A673 (cell line): Measurements from ENCODE around the gene SLC19A1. TPM values are rescaled to one million over a fixed set of nuclear protein-coding genes. Genes with fewer than 3 reads are reported as not detected.

Experiments
- BruUV-seq: library from RNA; stranded (reverse); fragments of 400-500 nt; replicated peaks from 2 replicates; lab custom pipeline; 2021; lab: Mats Ljungman, UMichigan
- CTCF ChIA-PET: fragments of 300-600 bp; sonication (Branson Sonifier 250); formaldehyde crosslinking; loops from one replicate; lab custom pipeline; 2022; ENCODE audit warnings: antibody characterized with exemption; lab: Charles Lee
- POLR2A ChIA-PET: fragments of 300-600 bp; sonication (Branson Sonifier 250); formaldehyde crosslinking; loops from one replicate; lab custom pipeline; 2022; ENCODE audit warnings: antibody characterized with exemption; ENCODE audit not compliant: low non-redundant PET; lab: Charles Lee
- DNase-seq: peaks from one replicate; pipeline ENCODE4 v3.0.0-alpha.2; 2015; ENCODE audit warnings: low spot score
- H3K27ac ChIP-seq: fragments of 200-600 bp; sonication (generic); 2 replicates; pipeline ENCODE4 v1.5.1; 2016; ENCODE audit warnings: mixed run types, low read depth, mild to moderate bottlenecking, mixed read lengths, antibody characterized with exemption, low read length; ENCODE audit not compliant: poor library complexity, severe bottlenecking
- H3K27me3 ChIP-seq: fragments of 200-600 bp; sonication (generic); replicated peaks from 2 replicates; pipeline ENCODE4 v1.6.1; 2017; ENCODE audit warnings: mixed run types, low read depth, mild to moderate bottlenecking, mixed read lengths, antibody characterized with exemption, low read length; ENCODE audit not compliant: insufficient read depth, poor library complexity
- H3K36me3 ChIP-seq: fragments of 200-600 bp; sonication (generic); 2 replicates; pipeline ENCODE4 v1.6.1; 2016; ENCODE audit warnings: mixed run types, mild to moderate bottlenecking, mixed read lengths, antibody characterized with exemption, low read length; ENCODE audit not compliant: insufficient read depth, poor library complexity, severe bottlenecking
- H3K4me1 ChIP-seq: fragments of 200-600 bp; sonication (generic); 2 replicates; pipeline ENCODE4 v1.6.1; 2017; ENCODE audit warnings: mixed run types, mild to moderate bottlenecking, mixed read lengths, antibody characterized with exemption, low read length; ENCODE audit not compliant: insufficient read depth, poor library complexity, severe bottlenecking
- H3K4me3 ChIP-seq: fragments of 200-600 bp; sonication (generic); 2 replicates; pipeline ENCODE4 v1.5.1; 2016; ENCODE audit warnings: low read depth, mixed run types, mild to moderate bottlenecking, mixed read lengths, low read length; ENCODE audit not compliant: poor library complexity, severe bottlenecking
- H3K9me3 ChIP-seq: fragments of 200-600 bp; sonication (generic); 2 replicates; pipeline ENCODE4 v1.6.1; 2016; ENCODE audit warnings: mixed run types, low read depth, mild to moderate bottlenecking, mixed read lengths, antibody characterized with exemption, low read length; ENCODE audit not compliant: poor library complexity, severe bottlenecking
- EZH2 ChIP-seq: fragments of 200-600 bp; sonication (generic); IDR thresholded peaks from 2 replicates; pipeline ENCODE4 v1.6.1; 2017; ENCODE audit warnings: borderline replicate concordance, low read depth, mild to moderate bottlenecking, mixed read lengths, antibody characterized with exemption, low read length; ENCODE audit not compliant: poor library complexity, severe bottlenecking
- intact Hi-C: fragments of 100-400 bp; cut with micrococcal nuclease; formaldehyde crosslinking; loops from one replicate; pipeline ENCODE4 v1.10.0; 2022; ENCODE audit not compliant: unreplicated experiment
- total RNA-seq: library from RNA; stranded (reverse); gene quantifications from 2 replicates; pipeline ENCODE4 v1.2.3, GENCODE V29; 2021
- TF ChIP-seq, protein P1 (sequence below): fragments of 300-800, 200-600 bp; sonication (generic); conservative IDR thresholded peaks from 2 replicates; pipeline ENCODE4 v1.5.1; 2017; ENCODE audit warnings: low read depth, mild to moderate bottlenecking, antibody characterized with exemption, low read length, moderate library complexity, mixed read lengths

SLC19A1 gene
- total RNA-seq, 1 experiment from 2014 or later: 72.1 TPM

DNA sequence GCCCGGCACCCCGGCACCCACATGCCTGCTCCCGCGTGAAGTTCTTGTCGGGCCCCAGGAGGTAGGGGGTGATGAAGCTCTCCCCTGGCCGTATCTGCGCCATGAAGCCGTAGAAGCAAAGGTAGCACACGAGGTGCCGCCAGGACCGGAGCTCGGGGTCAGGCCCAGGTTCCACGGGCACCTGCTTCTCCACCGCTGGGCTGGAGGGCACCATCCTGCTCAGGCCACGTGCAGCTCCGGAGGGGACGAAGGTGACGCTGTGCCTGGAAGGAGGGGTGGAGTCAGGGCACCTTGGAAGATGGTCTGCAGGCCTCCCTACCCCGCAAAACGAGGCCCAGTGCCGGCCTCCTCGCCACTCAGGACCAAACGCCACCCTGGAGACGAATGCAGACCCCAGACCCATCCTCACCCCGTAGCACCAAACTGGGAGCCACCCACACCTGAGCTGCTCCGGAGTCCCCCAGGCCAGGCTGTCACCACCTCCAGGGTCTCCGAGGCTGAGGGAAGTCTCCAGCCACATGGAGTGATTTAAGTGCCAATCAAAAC lies 4.4 kb downstream of the SLC19A1 start:
- Histone ChIP-seq H3K27me3 (no peaks in the 10 kb centered on the region), H3K36me3 (peaks cover 17% of the 10 kb centered on the region), H3K4me3 (no peak overlapping the region), H3K4me1 (peaks cover 17% of the 10 kb centered on the region), H3K9me3 (no peaks in the 10 kb centered on the region), H3K27ac (no peak overlapping the region)
- BruUV-seq: no TSS peak
- intact Hi-C loops: no loop called here
- ChIA-PET CTCF (no interaction called here), POLR2A (no interaction called here)
- no peak for DNase-seq
- TF ChIP-seq, protein P1, sequence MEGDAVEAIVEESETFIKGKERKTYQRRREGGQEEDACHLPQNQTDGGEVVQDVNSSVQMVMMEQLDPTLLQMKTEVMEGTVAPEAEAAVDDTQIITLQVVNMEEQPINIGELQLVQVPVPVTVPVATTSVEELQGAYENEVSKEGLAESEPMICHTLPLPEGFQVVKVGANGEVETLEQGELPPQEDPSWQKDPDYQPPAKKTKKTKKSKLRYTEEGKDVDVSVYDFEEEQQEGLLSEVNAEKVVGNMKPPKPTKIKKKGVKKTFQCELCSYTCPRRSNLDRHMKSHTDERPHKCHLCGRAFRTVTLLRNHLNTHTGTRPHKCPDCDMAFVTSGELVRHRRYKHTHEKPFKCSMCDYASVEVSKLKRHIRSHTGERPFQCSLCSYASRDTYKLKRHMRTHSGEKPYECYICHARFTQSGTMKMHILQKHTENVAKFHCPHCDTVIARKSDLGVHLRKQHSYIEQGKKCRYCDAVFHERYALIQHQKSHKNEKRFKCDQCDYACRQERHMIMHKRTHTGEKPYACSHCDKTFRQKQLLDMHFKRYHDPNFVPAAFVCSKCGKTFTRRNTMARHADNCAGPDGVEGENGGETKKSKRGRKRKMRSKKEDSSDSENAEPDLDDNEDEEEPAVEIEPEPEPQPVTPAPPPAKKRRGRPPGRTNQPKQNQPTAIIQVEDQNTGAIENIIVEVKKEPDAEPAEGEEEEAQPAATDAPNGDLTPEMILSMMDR: no peak
- TF ChIP-seq EZH2: no peak

DNA sequence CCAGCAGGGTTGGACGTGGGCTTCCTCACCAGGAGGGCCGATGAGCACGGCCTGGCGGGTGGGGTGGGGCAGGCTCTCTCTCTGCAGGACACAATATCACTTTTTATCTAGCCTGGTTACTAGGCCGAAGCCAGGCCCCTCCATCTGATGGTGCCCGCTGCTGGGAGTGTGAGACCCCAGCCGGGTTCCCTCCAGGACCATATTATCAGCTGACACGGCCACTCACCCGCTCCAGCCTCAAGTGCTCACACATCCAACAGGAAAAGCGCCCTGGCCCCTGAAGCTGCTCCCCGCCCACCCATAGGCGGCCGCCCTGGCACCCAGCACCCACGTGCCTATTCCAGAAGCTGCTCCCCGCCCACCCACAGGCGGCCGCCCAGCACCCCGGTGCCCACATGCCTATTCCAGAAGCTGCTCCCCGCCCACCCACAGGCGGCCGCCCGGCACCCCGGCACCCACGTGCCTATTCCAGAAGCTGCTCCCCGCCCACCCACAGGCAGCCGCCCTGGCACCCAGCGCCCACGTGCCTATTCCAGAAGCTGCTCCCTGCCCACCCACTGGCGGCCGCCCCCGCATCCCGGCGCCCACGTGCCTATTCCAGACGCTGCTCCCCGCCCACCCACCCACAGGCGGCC lies 5.0 kb downstream of the SLC19A1 start:
- intact Hi-C loops: no loop called here
- Histone ChIP-seq H3K27me3 (no peaks in the 10 kb centered on the region), H3K36me3 (peaks cover 17% of the 10 kb centered on the region), H3K4me1 (peaks cover 16% of the 10 kb centered on the region), H3K4me3 (no peak overlapping the region), H3K27ac (no peak overlapping the region), H3K9me3 (no peaks in the 10 kb centered on the region)
- TF ChIP-seq, protein P1: no peak
- TF ChIP-seq EZH2: no peak
- DNase-seq: no peak
- no TSS peak for BruUV-seq
- ChIA-PET POLR2A (no interaction called here), CTCF (no interaction called here)

DNA sequence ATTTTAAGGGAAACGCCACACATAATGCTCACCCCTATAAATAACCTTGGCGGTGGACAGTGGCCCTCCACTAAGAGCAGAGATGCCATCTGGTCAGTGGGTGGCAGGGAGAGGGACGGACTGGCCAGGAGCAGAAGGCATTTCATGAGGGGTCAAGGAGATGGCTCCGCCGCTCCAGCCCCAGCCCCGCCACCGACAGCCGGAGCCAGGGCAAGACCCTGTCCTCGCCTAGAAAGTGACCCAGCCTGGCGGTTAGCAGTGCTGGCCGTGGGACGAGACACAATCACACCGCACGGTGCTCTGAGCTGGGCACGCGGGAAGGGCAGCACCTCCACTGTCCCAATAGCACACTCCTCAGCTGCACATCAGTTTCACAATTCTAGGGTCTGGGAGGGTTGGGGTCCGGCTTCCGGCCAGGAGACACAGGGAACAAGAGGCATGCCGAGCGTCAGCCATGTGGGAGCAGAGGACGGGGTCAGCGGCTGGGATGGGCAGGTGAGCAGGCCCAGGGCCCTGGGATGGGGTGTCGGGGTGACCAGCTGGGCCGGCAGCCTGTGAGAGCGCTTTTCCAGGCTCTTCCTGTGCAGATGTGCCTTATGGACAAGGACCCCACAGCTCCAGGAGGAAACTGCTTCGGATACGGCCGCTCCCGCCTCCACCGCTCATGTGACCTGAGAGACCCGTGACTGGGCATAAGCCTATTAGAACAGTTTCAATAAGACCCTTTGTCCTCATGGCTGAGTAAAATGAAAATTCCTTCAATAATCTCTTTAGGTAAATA lies 5.7 kb downstream of the SLC19A1 start:
- no peak for DNase-seq
- POLR2A ChIA-PET: no interaction called here

More for the DNA sequence above, 5.7 kb downstream of the SLC19A1 start:
- Histone ChIP-seq H3K27ac (no peak overlapping the region), H3K27me3 (no peaks in the 10 kb centered on the region), H3K36me3 (peaks cover 17% of the 10 kb centered on the region), H3K9me3 (no peaks in the 10 kb centered on the region), H3K4me1 (peaks cover 15% of the 10 kb centered on the region), H3K4me3 (no peak overlapping the region)
- TF ChIP-seq, protein P1: no peak
- TF ChIP-seq EZH2: no peak
- intact Hi-C loops: no loop called here
- CTCF ChIA-PET: no interaction called here
- no TSS peak for BruUV-seq
